HG02623 (cell line): Measurements from ENCODE around the gene SGO2.
"Not testable (repeated sequence)": the region's sequence is repeated elsewhere in the genome, so short reads cannot be mapped to it uniquely, and the experiment has no call there.

Experiments
- ATAC-seq: cut with Tn5 transposase; IDR thresholded peaks from one replicate; pipeline ENCODE4 v1.9.1; 2021; ENCODE audit warnings: moderate library complexity; ENCODE audit not compliant: unreplicated experiment

SGO2 gene

DNA sequence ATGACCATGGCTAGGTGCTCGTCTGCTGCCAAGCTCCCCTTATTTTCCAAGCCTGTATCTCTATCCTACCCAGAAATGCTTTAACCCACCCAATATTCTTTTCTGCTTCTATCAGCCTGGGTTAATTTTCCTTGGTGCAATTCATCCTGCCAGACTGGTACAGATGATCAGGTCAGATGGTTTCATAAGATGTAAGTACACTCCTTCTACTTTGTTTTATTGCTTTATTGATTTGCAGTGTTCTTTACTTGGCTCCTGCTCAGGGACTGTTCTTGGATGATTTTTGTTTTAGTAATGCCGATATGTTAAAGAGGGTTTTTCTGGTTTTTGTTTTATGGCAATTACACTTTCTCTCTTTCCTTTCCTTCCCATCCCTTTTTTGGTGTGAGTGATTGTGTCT lies 2.4 kb upstream of the SGO2 start:
- ATAC-seq, result no peak

DNA sequence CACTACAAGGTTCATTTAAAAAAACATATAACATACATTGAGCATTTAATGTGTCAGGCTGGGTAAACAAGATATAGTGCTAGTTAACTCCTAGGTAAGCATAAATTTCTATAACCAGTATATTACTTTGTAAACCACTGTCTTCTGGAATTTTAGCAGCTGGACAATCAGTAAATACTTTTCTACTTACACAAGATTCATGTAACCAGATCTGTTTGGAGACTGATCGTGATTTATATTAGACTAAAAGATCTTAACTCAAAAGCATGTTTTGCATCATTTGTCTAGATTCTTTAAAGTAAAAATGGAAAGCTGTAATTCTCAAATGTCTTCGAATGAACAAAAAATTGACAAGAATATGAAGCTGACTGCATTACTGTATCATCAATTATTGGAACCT lies 941 bp upstream of the SGO2 start:
- ATAC-seq, result no peak

DNA sequence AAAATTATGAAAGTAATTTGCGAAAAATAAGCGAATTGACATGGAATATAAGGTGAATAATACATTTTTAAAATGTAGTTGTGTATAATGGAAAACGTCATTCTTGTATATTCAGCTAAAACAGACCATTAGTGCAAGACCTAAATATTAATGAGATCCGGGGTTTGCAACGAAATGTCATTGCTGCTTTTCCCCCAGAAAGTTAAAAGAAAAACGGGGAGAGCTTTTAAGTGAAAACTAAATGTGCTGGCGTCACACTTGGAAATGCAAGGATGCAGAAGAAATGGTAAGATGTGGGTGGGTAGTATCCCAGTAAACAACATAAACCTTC lies 491 bp upstream of the SGO2 start:
- ATAC-seq, result no peak

DNA sequence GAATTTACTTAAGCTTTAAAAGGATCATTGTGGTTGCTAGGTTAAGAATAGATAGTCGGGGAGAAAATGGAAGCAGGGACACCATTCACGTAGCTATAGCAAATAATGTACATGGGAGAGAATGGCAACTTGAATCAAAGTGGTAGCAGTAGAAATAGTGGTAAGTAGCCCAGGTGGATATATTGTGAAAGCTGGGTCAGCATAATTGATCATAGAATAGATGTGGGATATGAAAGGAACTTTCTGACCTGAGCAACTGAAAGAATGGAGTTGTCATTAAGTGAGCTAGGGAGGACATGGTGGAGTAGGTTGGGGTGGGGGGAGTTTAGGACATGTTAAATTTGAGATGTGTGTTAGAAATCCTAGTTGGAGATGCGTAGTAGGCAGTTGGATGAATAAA lies 2.2 kb downstream of the SGO2 start:
- no peak for ATAC-seq

DNA sequence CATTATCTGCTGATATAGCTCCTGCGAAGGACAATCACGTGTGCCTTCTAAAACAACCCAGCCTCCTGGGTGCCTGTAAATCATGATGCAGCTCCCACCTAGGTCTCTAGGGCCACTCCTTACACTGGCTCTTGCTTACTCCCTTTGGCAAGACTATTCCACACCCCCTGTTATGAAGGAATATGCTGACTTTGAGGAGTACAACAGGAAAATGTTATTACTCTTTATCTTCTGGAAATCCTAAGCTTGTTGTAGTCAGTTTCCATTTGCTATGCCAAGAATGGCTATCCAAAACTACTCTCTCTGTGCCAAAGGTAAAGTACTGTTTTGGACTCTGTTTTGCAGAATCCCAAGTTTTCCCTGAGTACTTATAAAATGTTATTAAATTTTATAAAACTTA lies 7.7 kb downstream of the SGO2 start:
- ATAC-seq, result no peak

DNA sequence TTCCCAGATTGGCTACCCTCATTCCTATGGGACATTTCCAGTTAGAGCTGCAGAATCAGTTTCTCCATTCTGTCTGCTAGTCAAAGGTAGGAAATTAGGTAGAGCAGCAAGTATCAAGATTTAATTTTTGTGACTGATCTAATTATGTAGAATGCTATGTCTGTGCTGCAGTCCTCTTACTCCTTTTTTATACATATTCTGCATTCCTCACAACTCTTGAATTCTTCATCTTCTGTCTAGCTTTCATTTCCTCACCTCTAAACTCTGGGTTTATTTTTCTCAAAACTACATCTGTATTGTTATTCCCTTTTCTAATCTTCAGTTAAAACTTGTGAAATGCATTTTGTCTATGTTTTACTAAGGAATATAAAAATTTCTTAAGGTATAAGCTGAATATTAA lies 8.6 kb downstream of the SGO2 start:
- ATAC-seq, result no peak

DNA sequence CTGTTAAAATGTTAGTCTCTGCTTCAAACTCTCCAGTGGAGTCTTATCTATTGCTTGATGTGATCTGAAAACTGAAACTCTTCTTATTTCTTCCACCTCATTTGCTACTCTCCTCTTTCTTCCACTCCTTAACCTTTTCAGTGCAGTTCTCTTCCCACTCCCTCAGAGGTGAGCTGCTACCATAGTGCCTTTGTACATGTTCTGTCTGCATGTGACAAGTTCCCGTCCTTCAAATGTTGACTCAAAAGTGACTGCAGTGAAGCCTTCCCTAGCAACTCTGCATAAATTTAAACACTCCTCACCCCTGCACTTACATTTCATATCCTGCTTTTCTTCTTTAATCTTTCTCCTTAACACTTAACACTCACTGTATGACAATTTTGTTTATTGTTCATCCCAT lies 12.1 kb downstream of the SGO2 start:
- ATAC-seq, result no peak

DNA sequence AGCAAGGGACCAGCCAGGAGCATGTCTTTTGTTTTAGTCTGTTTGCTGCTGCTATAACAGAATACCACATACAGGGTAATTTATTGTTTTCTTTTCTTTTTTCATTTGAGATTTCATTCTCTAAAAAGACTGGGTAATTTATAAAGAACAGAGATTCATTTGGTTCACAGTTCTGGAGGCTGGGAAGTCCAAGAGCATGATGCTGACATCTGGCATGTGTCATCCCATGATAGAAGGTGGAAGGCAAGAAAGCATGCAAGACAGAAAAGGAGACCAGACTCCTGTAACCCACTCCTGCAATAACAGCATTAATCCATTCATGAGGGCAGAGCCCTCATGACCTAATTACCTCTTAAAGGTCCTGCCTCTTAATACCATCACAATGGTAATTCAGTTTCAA lies 14.8 kb downstream of the SGO2 start:
- ATAC-seq, result no peak

DNA sequence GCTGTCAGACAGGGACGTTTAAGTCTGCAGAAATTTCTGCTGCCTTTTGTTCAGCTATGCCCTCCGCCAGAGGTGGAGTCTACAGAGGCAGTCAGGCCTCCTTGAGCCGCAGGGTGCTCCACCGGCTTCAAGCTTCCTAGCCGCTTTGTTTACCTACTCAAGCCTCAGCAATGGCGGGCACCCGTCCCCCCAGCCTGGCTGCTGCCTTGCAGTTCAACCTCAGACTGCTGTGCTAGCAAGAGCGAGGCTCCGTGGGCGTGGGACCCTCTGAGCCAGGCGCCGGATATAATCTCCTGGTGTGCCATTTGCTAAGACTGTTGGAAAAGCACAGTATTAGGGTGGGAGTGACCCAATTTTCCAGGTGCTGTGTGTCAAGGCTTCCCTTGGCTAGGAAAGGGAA lies 40.6 kb downstream of the SGO2 start:
- not testable (repeated sequence) for ATAC-seq

DNA sequence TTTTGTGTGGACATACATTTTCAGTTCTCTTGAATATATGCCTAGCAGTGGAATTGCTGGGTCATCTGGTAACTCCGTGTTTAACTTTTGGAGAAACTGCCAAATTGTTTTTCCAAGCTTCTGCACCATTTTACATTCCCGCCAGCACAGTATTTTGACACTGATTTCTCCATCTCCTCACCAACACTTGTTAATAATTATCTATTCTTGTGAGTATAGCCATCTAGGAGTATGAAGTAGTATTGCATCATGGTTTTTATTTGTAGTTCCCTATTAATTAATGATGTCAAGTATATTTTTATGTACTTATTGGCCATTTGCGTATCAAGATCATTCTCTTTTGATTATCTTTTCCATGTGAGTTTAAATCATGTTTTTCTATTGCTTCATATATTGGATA lies 41.9 kb downstream of the SGO2 start:
- ATAC-seq, result no peak

DNA sequence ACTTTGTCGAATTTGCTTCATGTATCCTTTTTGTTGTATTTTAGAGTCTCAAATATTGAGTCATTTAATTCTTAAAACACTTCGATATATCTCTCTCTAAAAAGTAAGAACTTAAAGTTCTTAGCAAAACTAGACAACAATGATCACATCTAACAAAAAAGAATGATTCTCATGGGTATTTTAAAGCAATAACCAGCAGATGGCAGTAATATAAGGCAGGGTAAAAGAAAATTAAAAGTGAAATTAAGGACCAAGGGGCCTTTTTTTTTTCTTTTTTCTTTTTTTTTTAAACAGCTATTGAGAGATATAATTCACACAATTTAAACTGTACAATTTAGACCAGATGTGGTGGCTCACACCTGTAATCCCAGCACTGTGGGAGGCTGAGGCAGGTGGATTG lies 50.0 kb downstream of the SGO2 start:
- ATAC-seq, result no peak

DNA sequence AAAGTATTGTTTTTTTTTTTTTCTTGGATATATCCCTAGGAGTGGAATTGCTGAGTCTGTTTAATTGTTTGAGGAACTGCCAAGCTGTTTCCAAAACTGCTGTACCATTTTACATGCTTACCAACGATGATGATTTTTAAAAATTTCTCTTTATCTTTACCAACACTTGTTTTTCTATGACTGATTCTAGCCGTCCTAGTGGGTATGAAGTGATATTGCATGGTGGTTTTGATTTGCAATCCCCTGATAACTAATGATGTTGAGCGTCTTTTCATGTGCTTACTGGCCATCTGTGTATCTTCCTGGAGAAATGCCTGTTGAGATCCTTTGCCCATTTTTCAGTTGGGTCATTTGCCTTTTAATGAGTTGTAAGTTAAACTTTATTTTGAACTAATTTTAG lies 51.0 kb downstream of the SGO2 start:
- ATAC-seq, result no peak

DNA sequence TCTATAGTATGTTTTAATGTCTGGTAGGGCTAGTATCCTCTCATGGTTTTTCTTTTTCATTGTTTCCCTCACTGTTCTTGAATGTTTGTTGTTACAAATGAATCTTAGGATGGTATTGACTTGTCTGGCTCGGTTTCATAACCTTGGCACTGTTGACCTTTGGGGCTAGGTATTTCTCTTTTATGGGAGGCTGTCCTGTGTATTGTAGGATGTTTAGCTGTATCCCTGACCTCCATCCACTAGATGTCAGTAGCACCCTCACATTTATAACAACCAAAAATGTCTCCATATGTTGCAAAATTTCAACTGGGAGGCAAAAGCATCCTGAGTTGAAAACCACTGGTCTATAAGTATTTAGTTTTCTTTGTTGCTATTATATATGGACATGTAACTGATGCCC lies 52.8 kb downstream of the SGO2 start:
- ATAC-seq, result no peak

DNA sequence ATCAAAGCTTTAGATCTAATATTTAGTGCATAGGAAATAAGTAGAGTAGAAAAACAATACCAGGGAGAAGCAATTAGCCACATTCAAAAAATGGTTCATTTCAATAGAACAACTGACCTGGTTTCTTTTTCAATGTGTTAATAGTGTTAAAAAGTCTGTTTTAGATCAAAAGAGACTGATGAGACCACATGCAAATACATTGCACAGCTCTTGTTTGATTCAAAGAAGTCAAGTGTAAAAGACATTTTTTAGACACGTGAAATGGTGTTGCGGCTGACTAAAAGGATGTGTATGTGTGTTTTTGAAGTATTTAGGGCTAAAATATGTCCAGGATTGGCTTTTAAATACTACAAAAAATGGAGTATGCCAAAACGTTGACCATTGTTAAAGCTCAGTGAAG lies 58.6 kb downstream of the SGO2 start:
- no peak for ATAC-seq

DNA sequence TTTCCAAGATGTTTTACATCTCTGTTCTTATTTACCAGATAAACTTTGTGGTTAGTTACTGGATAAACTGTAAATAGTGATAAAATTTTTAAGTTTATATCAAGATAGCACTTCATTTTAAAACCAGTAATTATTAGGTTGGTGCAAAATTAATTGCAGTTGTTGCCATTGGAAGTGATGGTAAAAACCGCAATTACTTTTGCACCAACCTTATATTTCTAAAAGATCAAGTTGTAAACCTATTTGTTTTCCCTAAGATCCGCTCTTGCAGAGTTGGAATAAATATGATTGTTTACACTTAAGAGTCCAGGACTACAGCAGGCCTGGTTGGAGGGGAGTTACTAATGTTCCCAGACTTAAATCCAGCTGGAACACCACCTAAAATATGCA lies 59.3 kb downstream of the SGO2 start:
- no peak for ATAC-seq

DNA sequence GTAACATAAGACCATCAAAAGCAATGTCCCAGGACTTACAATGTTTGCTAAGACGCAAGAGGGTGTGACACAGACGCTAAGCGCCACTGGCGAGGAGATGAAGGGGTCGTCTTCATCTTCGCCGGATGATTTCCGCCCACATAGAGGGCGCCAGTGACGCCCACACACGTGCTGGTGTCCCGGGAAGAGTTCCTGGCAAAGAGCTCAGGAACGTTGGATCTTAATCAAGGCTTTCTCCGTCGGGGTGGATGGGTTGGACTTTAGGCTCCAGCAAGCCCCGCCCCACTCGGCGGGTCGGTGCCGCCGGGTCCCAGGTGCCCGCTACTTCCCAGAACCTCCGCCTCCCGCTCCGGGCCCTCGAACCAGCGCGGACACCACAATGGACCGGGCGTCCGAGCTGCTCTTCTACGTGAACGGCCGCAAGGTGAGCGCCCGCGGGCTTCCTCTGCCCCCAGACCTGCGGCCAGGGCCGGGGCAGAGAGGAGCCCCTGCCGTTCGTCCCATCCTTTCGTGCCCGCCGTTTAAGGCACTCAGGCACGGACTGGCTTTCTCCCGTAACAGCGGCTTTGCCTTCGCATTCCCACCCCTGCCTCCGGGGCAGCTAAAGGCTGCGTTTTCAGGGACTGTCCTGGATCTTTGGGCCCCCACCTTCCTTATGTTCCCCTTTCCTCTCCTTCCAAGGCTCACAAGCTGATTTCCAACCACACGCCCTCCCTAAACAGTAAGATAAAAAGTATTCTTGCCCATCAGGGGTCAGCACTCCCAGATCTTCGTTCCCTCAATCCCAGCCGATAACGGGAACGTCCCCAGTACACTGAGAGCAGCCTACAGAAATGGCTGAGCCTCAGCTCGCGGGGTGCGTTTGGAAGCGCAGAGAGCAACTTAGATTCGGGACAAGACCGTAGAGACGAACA lies 60.0 kb downstream of the SGO2 start, which contains the start of gene AOX1:
Gene AOX1 (plus strand): TSS at position 285 of the 914 bp plus-strand sequence. CDS start 95 bp downstream, at position 380.
- no peak for ATAC-seq

DNA sequence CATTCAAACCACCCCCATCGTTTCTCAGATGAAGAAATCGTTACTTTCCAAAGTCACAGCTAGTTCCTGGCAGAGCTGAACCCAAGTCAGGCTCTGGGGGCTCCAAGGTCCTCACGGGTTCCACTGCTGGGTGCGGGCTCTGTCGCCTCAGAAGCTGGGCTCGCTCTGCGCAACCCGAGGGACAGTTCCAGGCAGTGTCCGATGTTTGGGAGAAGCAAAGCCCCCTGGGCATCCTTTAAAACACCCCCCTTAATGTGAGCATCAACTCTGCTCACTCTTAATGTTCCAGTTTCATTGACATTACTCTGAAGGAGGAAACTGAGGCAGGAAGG lies 60.6 kb downstream of the SGO2 start:
- no peak for ATAC-seq

DNA sequence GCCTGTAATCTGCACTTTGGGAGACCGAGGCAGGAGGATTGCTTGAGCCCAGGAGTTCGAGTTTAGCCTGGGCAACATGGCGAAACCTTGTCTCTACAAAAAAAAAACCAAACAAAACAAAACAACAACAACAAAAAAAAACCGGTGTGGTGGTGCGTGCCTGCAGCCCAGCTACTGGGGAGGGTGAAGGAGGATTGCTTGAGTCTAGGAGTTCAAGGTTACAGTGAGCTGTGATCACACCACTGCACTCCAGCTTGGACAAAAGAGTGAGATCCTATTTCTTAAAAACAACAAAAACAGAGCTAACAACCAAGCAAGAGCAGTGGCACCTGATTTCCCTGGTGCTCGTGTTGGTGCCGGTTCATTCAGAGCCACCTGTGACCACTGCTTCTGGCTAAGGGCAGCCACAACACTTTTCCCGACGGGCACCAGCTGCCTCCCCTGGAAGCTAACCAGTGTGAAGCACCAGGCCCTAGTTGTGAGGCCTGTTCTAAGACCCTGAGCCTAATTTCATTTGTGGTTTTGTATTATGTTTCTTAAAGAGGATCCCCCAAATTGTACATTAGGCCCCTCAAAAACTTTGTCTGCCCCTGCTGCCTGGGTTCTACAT lies 61.1 kb downstream of the SGO2 start:
- ATAC-seq, result no peak

DNA sequence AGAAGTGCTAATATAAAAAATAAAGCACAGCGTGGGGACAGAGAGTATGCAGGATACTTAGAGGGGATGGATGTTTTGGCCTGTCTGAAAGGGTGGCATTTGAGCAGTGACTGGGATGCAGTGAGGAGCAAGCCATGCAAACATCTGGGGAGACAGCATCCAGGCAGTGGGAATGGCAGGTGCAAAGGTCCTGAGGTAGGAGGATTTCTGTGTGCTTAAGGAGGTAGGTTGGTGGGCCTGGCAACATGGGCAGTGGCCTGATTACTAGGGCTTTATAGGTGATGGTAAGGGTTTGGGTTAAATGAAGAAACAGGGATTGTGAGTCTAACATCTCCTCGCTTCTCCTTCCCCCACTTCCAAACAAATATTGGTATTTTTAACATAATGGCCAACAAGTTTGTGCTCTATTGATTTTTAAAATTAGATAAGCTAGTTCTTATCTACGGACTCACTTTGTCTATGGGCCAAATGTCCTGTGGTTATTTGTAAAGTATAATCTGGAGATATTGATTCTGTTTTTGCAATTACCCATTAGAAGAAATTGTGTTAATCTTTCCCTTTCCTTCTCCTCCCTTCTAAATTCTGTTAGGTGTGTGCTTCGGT lies 62.2 kb downstream of the SGO2 start:
- ATAC-seq, result no peak

DNA sequence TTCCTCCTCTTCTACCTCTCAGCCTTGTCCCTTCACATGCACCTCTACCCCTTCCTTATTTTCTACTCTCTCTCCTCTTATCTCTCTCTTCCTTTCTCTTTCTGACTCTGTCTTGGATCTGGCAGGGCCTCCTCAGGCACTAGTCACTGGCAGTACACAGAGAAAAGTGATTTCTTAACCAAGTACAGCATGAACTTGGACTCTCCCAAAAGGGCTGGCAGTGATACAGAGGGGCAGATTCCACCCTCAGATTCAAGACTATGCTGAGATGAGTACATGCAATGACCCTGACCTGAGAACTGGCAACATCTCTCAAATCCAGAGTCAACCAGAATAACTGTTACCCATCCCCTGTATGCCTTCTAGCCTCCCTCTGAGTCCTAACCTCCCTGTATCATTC lies 64.1 kb downstream of the SGO2 start:
- ATAC-seq, result no peak

DNA sequence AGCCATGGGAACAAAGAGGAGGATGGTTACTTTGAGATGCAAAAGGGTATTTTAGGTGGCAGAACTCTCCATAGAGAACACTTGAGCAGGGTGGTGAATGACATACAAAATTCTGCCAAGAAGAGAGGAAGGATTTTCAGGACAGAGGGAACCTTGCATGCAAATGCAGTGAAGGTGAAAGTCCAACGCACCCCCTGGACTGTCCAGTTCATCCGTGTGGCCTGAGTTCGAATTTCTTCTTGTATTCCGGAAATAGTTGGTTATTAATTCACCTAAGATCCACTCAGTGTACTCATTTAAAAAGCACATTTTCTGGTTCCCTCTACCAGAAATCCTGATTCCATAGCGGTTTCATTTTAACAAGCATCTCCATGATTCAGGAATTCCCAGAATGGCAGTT lies 65.3 kb downstream of the SGO2 start:
- no peak for ATAC-seq

DNA sequence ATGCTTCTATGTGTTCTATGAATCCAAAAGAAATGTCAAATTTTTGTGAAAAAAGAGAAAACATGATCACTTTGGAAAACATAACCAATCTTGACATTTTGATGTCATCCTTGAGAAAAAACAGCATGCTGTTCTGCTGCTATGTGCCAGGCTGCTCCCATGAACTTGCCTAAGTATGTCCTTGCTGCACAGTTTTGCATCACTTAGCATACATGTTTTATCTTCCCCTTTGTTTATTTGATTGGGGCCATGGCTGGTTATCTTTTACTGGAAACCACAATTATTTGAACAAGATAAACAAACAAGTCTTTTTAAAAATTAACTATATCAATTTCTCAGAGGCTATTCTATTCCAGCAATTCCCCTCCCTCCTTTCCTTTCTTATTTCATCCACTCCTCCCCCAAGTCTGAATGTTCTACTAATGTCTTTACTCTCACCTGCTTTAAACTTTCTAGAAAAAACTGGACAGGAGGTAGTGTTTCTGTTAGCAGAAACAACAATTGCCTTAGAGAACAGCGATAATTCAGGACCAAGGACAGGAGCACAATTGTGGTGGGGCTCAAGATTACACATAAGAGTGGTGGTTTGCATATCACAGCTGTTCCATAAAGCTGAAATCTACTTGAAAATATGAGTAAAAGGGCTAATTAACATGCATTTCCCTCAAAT lies 66.5 kb downstream of the SGO2 start:
- no peak for ATAC-seq
